GM19324 (cell line): ENCODE results near the gene LRRC27.

Experiments used
- ATAC-seq: cut with Tn5 transposase; IDR thresholded peaks from one replicate; pipeline ENCODE4 v1.9.1; 2021; ENCODE audit warnings: mild to moderate bottlenecking, moderate library complexity; ENCODE audit not compliant: unreplicated experiment, low FRiP score

LRRC27 gene

DNA sequence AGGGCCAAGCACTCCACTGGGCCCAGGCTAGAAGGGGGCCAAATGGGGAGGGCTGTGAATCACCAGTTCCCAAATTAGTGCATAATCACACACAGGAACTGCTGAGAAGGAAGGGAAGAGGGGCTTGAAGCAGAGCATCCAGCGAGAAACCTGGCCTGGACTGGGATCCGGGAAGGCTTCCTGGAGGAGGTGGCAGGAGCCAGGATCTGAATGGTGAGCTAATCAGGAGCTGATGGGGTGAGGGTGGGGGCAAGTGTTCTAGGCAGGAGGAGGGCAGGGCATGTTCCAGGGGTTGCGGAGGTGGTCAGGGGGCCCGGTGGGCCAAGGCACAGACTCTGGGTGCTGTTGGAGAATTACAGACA lies 77.7 kb downstream of the LRRC27 start:
- ATAC-seq, result no peak

DNA sequence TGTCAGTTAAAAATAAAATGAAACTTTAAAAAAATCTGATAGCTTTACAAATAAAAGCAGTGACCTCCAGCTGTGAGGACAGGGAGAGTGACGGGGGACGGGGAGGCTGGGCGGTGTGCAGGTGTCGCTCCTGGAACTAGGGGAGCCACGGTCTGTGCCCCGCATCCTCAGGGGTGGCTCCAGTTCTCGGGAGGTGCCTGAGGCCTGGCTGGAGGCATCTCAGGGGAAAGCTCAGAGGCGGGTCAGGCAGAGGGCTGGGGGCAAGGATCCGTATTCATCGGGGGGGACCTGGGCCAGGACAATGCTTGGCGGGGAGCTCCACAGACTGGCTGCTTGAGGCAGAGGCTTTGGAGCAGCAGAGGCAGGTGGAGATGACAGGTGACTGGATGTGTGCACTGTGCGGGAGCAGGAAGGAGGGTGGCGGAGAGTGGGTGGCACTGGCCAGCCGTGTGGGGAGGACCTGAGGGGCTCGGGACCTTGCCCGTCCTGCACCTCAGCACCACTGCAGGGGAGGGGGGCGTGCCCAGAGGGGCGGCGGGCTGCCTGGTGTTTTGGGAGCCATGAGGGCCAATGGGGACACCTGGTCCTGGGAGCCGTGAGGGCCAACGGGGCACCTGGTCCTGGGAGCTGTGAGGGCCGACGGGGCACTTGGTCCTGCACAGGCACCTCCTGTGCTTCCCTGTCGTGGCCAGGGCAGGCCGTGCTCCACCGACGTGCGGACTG lies 78.2 kb downstream of the LRRC27 start:
- no peak for ATAC-seq

DNA sequence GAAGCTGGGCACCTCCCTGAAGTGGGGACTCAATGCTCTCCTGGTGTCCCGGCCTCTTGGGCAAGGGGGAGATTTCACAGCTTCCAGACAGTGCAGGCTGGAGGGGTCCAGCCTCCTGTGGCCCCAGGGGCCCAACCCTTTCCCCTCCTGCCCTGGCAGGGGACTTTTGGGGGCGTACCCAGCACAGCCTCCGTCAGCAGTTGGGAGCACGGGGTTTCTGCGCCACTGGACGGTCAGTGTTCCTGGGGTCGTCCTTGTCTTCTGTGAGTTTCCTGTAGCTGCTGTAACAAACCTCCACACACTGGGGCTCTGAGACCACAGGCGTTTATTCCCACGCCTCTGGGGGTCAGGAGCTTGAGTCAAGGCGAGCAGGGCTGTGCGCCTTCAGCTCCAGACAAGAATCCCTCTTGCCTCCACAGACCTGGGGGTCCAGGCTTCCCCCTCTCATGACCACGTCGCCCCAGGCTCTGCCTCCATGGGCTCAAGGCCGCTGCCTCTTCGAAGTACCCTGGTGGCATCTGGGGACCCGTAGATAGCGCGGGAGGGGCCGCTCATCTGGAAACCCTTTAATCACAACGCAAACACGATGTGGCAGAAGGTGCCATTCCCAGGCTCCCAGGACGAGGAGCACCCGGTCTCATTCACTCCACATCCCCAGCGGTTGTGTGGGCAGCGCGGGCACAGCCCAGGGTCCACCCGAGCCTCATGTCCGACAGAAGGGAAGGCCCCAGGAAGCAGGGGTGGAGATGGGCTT lies 79.0 kb downstream of the LRRC27 start:
- ATAC-seq, result no peak

- no peak for ATAC-seq
These were observed 79.7 kb downstream of the LRRC27 start for GRCh38 chr10:132411561-132412253.

GRCh38 chr10:132412316-132413192 lies 80.6 kb downstream of the LRRC27 start:
- ATAC-seq, result no peak

GRCh38 chr10:132413226-132414205 lies 81.5 kb downstream of the LRRC27 start:
- ATAC-seq, result no peak

DNA sequence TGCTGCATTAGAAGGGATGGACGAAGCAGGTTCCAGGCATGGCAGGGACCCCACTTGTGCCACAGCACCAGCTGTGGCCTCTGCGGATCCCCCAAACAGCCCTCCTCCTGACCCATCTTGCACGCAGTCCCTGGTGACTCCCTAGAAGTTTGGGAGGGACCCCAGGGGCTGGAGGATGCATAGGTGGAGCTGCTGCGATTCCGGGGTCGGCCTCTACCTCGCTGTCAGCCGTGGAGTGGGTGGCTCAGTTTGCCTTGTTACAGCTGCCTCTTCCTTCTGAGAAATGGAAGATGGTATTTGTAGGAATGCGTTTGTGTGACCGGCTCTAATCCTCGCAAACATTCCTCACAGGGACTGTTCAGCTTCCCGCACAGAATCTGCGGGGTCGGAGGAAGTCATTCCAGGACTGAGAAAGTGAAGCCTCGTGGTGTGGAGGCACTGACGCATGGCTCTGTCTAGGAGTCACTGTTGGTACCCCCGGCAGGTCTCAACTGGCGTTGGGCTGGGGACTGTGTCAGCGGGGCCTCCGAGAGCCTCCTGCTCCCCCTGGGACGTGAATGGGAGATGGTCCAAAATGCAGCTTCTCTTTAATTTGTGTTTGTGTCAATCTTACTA lies 82.5 kb downstream of the LRRC27 start:
- no peak for ATAC-seq

DNA sequence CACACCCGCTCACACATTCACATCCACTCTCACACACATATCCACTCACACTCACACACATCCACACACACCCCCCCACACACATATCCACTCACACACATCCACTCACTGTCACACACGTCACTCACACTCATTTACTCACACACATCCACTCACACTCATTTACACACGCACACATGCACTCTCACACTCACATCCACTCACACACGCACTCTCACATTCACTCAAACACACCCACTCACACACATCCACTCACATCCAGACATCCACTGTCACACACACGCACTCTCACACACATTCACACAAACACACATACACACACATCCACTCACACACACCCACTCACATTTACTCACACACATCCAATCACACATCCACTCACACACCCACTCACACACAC lies 83.3 kb downstream of the LRRC27 start:
- no peak for ATAC-seq

GRCh38 chr10:132415956-132416355 lies 84.0 kb downstream of the LRRC27 start:
- no peak for ATAC-seq

- no peak for ATAC-seq
These were observed 84.7 kb downstream of the LRRC27 start for GRCh38 chr10:132416566-132417256.

DNA sequence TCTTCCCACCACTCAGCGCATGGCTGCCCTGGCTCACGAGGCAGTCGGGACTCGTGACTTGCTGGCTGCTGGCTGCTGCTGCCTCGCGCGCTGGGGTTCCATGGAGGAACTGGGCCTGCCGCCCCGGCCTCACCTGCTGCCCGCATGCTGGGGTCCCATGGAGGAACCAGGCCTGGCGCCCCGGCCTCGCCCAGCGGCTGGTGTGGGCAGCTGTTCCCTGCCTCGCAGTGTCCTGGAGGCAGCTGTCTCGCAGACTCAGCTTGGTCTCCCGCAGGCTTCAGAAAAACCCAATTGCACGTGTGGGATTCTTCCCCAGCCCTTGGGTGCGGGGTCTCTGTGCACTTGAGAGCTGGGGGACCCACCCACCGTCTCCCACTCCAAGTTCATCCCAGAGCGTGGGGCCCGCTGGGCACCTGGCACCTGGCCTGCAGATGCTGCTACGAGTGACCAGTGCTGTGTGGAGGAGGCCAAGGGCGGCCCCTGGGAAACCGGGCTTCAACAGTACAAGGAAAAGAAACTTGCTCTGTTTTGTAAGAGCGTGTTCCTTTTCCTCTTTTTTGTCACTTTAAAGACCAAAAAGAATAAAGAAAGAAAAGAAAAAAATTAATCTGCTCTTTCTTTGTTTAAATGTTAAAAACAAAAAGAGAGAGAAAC lies 85.4 kb downstream of the LRRC27 start:
- no peak for ATAC-seq

DNA sequence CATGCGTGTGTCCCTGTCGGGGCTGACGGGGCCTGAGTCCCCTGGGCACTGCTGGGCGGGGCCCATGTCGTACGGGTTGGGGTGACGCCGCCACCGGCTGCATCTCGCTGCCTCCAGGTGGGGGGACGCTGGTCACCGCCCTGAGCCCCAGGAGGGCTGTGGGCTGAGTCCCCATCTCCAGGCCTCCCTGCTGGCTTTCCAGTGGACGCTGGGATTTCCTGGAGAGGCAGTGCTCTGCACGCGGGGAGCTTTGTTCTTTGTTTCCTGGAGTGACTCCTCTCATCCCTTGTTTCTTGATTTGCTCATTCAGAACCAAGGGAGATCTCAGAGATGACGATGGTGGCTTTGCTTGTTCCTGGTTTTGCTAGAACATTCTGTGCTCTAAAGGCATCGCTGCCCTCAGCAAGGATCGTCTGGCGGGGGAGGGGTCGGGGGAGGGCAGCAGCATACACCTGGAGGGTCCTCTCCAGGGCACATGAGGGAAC lies 86.0 kb downstream of the LRRC27 start:
- ATAC-seq, result no peak

- ATAC-seq, result no peak
These were observed 86.8 kb downstream of the LRRC27 start for GRCh38 chr10:132418527-132419416.

DNA sequence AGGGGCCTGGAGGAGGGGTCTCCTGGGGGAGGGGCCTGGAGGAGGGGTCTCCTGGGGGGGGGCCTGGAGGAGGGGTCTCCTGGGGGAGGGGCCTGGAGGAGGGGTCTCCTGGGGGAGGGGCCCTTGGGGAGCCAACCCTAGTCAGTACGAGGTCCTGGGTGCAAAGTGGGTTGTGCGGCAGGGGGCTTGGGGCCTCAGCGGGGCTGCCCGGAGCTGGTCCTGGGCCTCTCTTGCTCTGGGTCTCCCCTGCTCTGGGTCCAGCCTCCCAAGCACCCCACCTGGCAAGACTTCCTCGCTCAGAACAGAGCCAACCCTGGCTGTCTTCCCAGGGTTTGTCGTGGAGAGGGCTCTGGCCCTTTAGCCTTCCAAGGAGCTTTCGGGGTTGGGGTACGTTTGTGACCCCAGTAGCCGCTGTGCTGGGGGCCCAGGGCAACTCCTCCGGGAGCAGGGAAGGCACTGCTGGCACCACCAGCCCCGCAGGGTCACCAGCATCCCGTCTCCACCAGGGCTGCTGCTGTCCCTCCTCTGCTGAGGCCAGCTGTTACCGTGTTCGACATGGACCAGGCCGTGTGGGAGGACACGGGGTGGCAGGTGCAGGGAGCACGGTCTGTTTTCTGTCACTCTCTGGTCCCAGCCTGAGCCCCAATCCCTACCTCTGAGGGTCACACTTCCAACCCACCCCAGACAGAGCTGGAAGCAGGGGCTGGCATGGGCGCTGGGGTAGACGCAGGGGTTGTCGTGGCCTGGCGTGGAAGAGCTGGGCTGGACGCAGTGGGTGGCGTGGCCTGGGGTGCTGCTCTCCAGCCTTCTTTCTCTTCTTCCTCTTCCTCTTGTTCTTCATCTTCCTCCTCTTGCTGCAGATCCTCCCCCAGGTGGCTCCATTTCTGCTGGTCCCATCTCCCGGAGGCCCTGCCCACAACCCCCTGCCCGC lies 87.8 kb downstream of the LRRC27 start:
- no peak for ATAC-seq

DNA sequence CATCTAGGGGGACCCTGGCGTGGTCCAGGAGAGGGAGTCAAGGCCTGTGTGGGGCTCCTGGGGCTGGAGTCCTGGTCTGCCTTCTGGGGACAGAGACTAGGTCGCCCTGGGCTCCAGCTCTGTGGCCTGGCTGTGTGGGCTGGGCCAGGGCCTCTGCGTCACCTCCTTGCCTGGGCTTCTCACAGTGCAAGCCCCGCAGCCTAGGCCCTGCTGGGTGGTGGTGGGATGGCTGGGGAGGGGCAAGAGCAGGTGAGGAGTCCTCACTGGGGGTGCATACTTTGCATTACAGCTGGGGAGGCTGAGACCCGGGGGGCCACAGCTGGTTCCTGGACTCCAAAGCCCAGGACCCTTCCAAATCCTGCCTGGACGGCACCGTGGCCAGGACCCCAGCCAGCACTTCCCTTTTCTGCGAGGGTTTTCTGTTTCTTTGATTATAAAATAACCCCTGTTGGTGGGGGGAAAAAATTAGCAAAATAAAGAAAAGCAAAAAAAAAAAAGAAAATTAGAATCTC lies 88.5 kb downstream of the LRRC27 start:
- ATAC-seq, result no peak
